Measurements from ENCODE around the gene FABP6.
"Not testable (repeated sequence)": the region's sequence is repeated elsewhere in the genome, so short reads cannot be mapped to it uniquely, and the experiment has no call there.

Gene FABP6

DNA sequence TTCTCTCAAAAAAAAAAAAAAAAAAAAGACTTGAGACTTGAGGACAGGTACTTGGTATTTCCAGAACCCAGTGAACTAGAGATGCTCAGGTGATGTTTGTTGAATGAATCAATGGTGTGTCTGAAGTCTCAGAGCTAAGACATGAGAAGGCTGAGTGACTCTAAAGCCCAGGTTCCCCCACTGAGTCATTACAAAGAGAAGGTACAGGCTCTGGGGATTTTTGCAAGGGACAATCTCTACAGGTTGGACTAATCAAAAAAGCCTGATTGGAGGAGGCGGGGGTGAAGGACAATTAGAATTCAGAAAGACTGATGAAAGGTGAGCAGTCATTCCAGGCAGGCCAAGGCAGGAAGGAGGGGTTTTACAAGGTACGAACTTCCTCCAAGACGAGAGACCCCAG, 8.2 kb upstream of the FABP6 start:
- DNase-seq (ENCODE audit: low read depth in 3 of 3), result no peak

DNA sequence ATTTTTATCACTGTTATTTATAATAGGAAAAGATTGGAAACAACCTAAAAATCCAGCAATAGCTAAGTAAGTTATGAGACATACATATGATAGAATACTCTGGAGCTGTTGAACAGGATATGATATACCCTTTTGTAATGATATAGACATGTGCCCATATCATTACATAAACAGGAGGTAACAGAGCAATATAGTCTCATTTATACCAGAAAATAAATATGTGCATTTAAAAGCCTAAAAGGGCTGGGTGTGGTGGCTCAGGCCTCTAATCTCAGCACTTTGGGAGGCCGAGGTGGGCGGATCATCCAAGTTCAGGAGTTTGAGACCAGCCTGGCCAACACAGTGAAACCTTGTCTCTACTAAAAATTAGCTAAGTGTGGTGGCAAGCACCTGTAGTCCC, 2.3 kb upstream of the FABP6 start:
- no peak for DNase-seq (ENCODE audit: low read depth in 3 of 3)

DNA sequence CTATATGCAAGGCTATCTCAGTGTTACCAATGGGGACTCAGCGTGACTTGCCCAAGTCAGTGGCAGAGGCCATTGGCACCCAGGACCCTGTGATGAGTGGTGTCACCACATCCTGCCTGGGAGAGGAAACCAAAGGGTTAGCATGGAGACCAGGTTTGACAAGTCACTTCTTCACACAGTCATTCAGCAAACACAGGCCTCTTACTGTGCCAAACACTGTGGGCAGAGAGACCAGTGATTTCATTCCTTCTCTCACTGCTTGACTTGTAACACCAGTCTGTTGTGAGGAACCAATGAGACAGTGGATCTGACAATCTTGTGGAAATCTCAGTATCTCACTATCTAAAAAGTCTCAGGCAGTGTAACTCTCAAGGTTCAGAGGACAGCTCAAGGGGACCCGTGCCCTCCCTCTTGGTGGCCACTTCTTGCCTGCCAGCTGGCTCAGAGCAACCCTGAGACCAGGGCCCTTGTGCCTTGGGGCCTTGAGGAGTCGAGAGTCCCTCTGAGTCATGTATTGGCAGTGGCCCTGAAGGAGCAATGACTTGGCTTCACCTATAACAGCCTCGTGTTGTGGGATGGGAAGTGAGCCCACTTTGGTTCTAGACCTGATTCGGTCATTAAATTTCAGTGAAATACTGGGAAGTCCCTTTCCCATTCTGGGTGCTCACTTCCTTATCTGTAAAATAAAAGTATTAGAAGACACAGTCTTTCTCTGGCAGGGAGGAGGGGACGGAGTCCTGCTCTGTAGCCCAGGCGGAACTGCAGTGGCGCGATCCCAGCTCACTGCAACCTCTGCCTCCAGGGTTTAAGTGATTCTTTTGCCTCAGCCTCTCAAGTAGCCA, 1.6 kb downstream of the FABP6 start:
- no peak for DNase-seq (ENCODE audit: low read depth in 3 of 3)

DNA sequence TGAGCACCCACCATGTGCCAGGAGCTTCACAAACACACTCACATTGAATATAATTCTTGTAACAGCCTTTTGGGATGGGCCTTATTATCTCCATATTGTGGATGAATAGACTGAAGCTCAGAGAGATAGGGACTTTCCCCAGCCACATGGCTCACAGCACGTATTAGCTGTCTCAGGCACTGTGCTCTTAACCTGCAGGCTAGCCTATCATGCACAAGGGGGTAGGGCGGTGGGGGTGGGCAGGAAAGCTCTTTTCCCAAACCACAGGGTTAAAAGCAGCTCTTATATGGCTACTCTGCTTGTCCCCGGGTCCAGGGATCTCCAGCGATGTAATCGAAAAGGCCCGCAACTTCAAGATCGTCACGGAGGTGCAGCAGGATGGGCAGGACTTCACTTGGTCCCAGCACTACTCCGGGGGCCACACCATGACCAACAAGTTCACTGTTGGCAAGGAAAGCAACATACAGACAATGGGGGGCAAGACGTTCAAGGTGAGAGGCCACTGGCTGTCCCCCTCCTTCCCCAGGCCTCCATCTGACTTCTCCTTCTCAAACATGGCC, 2.6 kb downstream of the FABP6 start:
- DNase-seq (ENCODE audit: low read depth in 3 of 3), result no peak

DNA sequence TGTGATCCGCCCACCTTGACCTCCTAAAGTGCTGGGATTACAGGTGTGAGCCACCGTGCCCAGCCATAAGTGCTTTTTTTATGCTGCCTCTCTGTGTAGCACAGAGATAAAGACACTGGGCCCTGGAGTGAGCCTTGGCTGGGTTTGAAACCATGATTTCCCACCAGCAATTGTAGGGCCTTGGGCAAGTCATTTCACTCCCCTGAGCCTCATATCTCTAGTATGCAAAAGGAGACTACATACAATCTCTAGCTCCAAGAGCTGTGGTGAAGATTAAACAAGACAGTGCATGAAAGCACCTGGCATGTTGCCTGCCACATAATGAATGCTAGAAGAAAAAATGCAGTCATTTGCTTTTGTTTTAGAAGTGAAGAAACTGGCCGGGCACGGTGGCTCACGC, 3.9 kb downstream of the FABP6 start:
- no peak for DNase-seq (ENCODE audit: low read depth in 3 of 3)

DNA sequence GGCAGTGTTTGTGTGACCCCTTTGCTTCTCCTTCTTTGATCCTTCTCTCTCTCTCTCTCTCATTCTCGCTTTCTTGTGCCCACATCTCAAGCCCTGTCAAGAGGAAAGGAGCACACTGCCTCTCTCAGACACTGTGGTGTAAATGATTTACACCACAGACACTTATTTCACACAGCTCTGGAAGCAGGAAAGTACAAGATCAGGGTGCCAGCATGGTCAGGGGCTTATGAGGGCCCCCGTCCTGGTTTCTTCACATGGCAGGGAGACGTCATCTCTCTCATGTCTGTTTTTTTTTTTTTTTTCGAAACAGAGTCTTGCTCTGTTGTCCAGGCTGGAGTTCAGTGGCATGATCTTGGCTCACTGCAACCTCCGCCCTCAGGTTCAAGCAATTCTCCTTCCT, 6.4 kb downstream of the FABP6 start:
- DNase-seq (ENCODE audit: low read depth in 3 of 3), result no peak

DNA sequence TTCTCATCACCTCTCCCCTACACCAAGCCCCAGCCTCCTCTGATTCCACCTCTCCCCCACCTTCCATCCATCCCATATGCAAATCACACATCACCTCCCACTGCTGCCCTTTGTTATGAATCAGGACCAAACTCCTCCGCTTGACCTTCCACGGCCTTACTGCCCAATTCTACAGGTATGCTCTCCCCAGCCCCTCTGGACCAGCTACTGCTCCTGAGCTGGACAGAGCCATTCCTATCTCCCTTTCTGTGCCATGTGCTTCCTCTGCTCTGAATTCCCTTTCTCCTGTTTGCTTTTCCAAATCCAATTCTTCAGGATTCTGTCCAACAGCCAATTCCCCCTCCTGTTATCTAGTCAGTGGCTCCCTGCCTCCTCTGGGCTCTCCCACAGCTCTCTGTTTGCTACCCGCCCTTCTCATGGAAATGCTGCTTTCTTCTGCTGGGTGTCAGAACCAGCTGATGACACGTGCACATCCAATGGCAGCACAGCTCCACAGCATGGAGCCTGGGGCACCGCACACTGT, 8.3 kb downstream of the FABP6 start:
- no peak for DNase-seq (ENCODE audit: low read depth in 3 of 3)

DNA sequence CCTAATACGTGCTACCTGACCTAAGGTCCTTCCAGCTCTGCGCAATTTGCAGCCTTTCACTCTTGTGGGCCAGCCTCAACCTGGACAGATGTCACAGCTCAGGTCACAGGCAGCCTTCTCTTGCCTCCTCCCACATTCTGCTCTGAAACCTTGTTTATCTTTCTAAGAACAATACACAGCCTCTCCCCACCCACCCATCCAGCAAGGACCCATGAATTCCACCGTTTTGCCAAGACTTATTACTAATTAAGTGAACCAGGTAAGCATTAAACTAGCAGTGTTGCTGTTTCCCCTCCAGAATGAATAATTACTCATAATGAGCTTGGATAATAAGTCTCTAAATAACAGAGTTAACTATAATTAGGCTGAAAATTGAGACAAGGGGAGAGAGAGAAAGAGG, 11.0 kb downstream of the FABP6 start:
- DNase-seq (ENCODE audit: low read depth in 3 of 3), result no peak

DNA sequence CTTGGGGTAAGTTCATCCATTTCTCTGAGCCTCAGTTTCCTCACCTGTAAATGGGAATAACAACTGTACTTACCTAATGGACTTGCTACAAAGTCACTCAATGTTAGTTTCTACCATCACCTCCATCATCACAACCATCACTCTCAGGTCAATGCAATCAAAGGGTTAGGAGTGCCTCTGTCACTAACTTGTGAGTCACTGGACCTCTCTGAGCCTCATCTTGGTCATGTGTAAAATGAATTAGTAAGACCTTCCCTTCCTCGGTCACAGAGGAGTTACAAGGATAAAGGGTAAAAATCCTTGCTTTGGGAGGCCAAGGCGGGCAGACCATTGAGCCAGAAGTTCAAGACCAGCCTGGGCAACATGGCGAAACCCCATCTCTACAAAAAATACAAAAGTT, 12.8 kb downstream of the FABP6 start:
- no peak for DNase-seq (ENCODE audit: low read depth in 3 of 3)

DNA sequence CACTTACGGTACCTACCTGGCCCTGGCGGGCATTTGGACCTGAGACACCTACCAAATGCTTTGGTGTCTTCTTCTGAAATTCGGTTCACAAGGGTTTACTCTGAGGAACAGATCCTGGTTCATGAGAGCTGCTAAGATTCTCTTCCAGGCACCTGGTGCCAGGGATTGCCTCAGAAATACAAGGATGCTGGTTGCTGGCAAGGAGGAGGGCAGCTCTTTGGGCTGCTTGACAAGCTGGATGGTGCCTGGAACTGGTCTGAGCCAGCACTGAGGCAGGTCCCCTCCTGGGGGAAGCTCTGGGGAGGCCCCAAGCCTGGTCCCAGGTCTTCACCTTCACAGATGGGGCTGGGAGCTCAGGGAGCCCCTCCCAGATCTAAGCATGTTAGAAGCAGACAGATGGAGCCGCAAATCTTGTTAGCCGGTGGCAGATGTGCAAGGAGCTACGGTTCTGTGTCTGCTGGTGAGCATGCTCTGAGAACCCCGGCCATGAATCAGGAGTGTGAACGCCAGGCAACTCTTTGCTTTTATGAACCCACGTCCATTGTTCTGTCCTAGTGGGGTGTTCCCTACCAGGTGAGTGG, 16.3 kb downstream of the FABP6 start:
- DNase-seq (ENCODE audit: low read depth in 3 of 3), result no peak

DNA sequence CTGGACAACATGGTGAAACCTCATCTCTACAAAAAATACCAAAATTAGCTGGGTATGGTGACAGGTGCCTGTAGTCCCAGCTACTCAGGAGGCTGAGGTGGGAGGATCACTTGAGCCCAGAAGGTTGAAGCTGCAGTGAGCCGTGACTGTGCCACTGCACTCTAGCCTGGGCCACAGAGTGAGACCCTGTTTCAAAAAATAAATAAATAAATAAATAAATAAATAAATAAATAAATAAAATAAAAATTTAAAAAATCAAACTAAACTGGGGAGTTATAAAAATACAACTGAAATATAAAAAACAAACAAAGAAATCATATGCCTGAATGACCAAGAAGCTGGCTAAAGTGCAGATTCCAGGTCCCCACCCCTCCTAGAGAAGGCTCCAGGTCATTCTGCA, 20.3 kb downstream of the FABP6 start:
- DNase-seq (ENCODE audit: low read depth in 3 of 3), result not testable (repeated sequence)

DNA sequence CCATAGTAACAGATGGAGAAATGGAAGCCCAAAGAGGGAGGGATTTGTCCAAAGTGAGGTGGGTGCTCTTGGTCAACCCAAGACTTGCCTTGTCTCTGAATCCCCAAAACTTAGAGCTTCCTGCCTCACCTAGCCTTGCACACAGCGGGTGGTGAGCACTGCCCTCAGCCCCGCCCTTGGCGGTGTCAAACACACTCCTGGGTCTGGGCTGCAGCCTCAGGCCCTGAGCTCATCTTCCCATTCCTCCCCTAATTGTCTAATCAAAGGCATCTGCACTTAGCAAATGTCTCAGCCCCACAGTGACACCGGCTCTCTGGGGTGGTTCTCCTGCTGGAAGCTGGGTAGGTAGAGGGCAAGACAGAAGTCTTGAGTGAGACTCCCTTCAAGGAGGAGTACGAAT, 20.9 kb downstream of the FABP6 start:
- no peak for DNase-seq (ENCODE audit: low read depth in 3 of 3)

DNA sequence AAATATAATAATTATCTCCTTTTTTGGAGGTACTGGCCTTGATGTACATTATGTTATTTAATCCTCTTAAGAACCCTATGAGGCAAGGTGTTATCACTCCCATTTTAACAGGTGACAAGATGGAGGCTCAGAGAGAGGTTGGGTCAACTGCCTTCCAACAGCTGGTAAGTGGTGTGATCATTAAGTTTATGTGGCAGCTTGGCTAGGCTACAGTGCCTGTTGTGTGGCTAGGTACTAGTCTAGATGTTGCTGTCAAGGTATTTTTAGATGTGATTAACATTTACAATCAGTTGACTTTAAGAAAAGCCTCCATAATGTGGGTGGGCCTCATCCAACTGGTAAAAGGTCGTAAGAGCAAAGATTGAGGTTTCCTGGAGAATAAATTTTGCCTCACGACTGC, 21.5 kb downstream of the FABP6 start:
- DNase-seq (ENCODE audit: low read depth in 3 of 3), result no peak

DNA sequence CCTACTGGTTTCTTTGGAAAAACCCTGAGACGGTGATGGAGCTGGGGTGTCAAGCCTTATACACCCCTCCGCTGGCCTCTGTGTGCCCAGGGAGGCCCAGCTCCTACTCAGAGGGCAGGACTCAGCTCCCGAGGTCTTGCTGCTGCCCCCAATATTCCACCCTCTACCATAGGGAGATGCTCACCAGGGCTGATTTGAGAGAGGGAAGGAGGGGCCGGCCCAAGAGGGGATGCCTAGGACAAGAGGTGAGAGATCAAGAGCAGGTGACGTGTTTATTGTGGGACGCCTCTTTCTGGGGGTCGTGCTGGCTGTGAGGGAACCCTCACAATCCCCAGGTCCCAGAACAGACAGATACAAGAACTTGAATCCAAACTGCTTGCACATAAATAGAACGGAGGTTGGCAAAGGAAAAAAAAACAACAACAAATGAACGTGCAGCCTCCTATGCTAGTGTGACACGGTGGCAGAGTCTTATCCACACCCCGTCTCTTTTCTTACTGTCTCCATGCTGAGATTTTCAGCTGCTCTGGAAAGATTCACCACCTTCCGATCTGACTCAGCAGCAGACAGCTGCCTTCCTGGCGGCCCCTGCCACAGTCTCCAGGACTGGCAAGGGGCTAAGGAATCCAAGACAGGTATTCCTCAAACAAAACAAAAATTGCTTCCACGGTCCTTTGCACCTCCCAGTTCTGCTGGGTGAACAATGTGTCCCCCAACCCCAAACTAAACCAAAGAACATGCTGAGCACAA, 22.3 kb downstream of the FABP6 start:
- DNase-seq (ENCODE audit: low read depth in 3 of 3), result no peak

DNA sequence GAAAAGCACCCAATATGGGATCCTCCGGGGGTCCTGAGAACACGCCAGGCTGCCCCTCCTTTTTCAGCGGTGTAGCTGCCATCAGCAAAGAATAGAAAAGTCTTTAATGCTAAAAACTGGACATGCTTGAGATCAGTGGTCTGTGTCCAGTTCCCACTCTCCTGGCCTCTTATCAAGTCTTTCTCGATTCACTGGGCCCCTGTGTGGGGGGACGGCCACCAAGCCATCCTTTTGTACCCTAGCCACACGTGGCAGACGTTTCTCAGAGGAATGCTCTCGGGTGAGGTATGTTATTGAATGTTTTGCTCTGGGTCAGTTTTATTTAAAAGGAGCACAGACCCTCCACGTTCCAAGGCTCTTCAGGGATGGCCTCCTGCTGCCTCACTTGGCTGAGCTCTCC, 23.6 kb downstream of the FABP6 start:
- no peak for DNase-seq (ENCODE audit: low read depth in 3 of 3)

DNA sequence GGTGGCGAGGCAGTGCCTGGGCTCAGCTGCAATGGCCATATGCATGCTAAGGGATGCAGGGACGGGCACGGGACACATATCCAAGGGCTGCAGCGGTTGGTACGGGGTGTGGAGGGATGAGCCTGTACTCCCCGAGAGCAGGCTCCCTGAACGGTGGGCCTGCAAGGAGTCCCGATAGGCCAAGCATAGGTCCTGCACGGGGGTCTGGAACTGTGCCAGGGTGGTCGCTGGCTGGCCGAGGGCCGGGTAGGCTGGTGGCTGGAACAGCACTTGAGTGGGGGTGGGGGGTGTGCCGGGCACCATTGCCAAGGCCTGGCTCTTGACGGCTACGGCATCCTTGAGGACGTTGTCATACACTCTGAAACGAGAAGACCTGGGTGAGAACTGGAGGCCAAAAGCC, 24.1 kb downstream of the FABP6 start:
- no peak for DNase-seq (ENCODE audit: low read depth in 3 of 3)

DNA sequence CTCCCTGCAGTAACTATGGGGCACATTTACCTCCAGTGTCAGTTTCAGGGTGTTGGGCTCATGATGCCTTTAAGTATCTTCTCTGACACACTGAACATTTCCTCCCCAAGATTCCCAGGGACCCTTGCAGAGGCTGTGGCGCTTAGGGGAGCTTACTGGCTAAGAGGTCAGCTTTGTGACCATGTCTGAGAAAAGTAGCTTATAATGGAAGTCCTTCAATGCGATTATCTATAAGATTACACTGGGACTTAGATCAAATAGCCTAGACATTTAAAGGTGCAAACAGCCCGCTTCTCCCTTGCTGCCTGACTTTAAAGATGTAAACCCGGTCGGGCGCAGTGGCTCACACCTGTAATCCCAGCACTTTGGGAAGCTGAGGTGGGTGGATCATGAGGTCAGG, 25.4 kb downstream of the FABP6 start:
- no peak for DNase-seq (ENCODE audit: low read depth in 3 of 3)

DNA sequence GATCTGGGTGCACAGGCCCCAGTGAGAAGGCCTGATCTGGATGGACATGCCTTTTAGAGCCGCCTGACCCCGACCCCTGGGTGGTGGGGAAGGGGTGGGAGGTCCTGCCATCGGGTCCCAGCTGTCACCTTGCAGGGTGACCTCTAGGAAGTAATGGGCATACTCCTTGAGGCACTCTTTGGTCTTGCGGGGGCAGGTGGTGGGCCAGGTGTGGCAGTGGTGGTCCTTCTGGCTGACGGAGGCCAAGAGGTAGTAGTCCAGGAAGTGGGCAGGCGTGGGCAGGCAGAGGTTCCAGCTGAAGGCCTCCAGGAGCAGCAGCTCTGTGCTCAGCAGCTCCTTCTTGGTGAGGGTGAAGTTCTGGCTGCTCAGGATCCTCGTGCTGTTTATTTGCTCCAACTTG, 30.0 kb downstream of the FABP6 start:
- no peak for DNase-seq (ENCODE audit: low read depth in 3 of 3)

DNA sequence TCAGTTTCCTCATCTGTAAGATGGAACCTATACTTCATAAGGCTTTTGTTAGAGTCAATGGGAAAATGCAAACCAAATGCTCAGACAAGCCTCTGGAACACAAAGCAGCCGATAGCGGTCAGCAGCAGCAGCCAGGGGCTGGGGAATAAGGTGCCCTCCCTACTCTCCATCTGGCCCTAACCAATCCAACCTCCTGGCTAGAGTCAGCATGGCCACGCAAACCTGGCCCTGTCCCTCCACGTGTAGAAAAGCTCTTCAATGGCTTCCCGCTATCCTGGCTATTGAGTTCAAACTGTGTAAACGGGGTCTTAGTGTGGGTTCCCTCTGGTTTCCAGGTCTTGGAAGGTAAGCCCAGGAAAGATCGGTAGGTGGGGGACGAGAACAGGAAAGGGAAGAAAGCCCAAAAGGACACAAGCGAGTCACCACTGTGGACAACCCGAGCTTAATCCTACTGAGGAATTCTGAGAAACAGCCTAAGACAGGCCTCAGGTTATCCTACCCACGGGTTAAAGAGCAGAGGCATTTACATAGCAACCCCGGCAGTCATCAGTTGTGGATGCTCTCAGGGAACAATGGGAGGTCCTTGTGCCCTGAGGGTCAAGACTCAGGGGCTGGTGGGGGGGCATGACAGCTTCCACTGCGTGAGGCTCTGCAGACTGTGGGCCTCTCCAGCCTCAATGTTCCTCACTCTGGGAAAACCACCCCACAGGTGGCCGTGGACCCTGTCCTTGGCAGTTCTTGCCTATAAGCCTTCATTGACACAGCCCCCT, 30.9 kb downstream of the FABP6 start:
- DNase-seq (ENCODE audit: low read depth in 3 of 3), result no peak

DNA sequence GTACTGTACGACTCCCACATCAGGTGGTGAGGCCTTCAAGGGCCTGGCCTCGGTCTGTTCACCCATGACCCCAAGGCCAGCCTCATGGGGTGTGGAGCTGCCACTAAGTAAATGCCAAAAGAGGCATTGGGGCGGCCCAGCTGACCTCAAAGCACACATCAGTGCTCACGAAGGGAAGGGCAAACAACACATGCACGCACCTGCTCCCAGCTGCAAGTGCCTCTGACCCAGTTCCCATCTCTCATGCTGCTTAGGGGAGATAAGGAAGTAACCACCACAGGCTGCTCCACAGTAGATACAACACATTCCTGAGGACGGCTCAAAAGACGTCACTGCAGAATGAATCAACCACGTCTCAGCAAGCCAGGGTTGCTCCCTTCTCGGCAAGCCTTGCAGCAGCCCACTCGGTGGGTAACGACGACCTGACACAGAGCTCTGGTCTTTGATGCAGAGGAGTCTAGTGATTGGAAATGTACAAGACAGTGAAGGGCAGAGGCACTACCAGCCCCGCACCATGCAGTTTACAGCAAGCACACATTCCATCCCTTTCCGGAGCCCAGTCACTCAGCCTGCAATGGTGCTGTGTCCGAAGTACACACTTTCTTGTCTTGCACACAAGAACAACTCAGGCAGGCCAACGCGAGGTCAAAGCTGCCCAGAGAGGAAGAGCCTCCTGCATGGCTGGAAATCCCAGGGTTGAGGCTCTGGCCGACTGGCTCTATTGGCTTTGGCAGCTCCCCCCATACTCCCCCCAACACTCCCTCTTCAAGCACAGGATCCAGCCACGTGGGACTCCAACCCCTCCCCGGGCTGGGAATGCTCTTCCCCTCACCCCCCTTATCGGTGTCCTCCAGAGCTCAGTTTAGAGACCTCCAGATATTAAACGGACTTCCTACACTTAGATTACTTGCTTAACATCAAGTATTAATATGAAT, 31.8 kb downstream of the FABP6 start:
- DNase-seq (ENCODE audit: low read depth in 3 of 3), result no peak

Data from stimulated activated CD4-positive, alpha-beta T cell treated with anti-CD3 and anti-CD28 coated beads, TNF-alpha, amount 100 ng/mL, for 24 hours (primary cell).